NCI-H82 treated with DMSO at 0.1 percent for 48 hours (cell line): ENCODE results near the gene MANF.
"Not testable (repeated sequence)": the region's sequence is repeated elsewhere in the genome, so short reads cannot be mapped to it uniquely, and the experiment has no call there.

ENCODE experiments used
- DNase-seq: peaks from one replicate; lab custom pipeline; 2025; ENCODE audit not compliant: unreplicated experiment; lab: John Stamatoyannopoulos, UW

Gene MANF

GRCh38 chr3:51371943-51372557 is 13.0 kb upstream of the MANF start:
- no peak for DNase-seq

- DNase-seq, result no peak
These were observed 11.3 kb upstream of the MANF start for GRCh38 chr3:51373658-51374421.

- no peak for DNase-seq
These were observed 10.6 kb upstream of the MANF start for GRCh38 chr3:51374456-51374855.

- DNase-seq, result no peak
These were observed 10.0 kb upstream of the MANF start for GRCh38 chr3:51375136-51375535.

- no peak for DNase-seq
These were observed 9.5 kb upstream of the MANF start for GRCh38 chr3:51375571-51375970.

GRCh38 chr3:51378065-51378464 is 7.0 kb upstream of the MANF start:
- no peak for DNase-seq

GRCh38 chr3:51378726-51379125 is 6.4 kb upstream of the MANF start:
- no peak for DNase-seq

GRCh38 chr3:51379301-51379700 is 5.8 kb upstream of the MANF start:
- DNase-seq, result no peak

GRCh38 chr3:51379746-51380455 is 5.2 kb upstream of the MANF start:
- DNase-seq, result no peak

GRCh38 chr3:51380601-51381332 is 4.3 kb upstream of the MANF start:
- DNase-seq, result no peak

GRCh38 chr3:51381333-51381705 is 3.8 kb upstream of the MANF start:
- no peak for DNase-seq

- DNase-seq, result no peak
These were observed 2.9 kb upstream of the MANF start for GRCh38 chr3:51382076-51382745.

- no peak for DNase-seq
These were observed 2.0 kb upstream of the MANF start for GRCh38 chr3:51382947-51383578.

- DNase-seq, result no peak
These were observed 901 bp upstream of the MANF start for GRCh38 chr3:51384055-51384725.

- DNase-seq, result no peak
These were observed 565 bp downstream of the MANF start for GRCh38 chr3:51385621-51386091.

GRCh38 chr3:51386159-51386851 is 1.2 kb downstream of the MANF start:
- DNase-seq, result no peak

- DNase-seq, result no peak
These were observed 1.8 kb downstream of the MANF start for GRCh38 chr3:51386852-51387229.

GRCh38 chr3:51387281-51387680 is 2.2 kb downstream of the MANF start:
- not testable (repeated sequence) for DNase-seq

GRCh38 chr3:51388286-51389029 is 3.4 kb downstream of the MANF start:
- no peak for DNase-seq
